NK-92 treated with Interleukin-12 subunit alpha and Interleukin-12 subunit beta, amount 100 ng/mL, for 24 hours (cell line): Measurements from ENCODE around the gene SRGAP1.

Experiments
- DNase-seq: peaks from one replicate; lab custom pipeline; 2025; lab: John Stamatoyannopoulos, UW

SRGAP1 gene

GRCh38 chr12:63909746-63910145 lies 65.2 kb downstream of the SRGAP1 start:
- DNase-seq, result no peak

DNA sequence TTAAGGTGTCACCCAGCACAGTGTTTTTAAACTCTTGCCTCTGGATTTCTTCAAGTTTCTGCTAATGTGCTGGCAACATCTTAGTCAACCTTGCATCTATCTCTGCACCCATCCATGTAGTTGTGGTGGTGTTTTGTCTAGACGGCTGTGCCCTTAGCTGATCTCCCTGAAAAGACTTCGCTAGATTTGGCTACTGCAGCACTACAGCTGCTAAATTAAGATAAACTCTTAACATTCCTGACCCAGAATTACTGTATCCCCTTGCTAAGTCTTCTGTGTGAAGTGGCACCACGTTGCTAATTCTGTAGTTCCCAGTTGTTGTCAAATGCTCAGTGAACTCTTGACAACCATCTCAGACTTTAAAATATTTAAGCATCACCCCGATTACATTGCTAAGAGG lies 66.8 kb downstream of the SRGAP1 start:
- DNase-seq, result no peak

DNA sequence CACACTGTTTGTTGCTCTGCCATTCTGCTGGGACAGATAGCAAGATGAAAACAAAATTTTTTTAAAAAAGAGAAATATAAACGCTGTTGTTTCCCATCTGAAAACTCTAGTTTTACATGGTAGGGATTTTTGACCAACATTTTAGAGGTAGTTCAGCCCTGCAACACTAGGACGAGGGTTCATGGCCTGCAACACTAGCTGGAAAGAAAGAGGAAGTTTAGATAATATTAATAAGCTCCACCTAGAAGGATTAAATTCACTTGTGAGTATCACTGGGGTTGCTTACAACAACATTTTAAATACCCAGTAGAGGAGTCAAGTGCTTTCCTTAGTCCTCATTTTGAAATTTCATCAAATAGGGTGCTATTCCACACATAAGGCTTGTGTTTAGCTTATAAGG lies 68.2 kb downstream of the SRGAP1 start:
- no peak for DNase-seq

GRCh38 chr12:63913929-63914328 lies 69.4 kb downstream of the SRGAP1 start:
- no peak for DNase-seq

DNA sequence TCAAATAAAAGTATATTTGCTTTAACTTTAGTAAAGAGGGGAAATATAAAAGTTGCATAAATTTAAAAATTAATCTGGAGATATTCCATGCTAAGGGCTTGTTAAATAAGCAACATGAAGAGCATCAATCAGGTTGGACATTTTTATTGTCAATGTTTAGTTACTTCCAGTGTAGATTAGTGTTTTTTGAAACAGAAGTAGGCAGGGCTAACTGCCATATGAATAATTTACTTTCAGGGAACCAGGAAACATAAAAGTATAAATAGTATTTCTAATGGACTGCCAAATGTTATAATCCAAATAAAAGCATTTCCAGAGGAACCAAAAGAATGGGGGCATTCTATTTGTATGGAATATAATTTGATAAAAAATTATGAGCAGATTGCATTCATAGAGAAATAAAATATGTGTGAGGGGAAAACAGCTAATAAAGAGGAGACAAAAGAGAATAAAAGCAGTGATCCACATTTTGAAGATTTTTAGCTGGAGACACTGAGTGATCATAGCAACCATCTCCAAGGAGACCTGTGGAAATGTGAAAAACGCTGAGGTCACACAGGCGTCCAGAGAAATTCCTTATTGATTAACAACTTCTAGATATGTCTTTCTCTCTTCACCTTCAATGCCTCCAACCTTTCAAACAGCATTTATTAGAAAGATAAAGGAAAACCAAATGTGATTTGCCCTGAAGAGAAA lies 70.8 kb downstream of the SRGAP1 start:
- no peak for DNase-seq

GRCh38 chr12:63916561-63917476 lies 72.3 kb downstream of the SRGAP1 start:
- DNase-seq, result no peak

GRCh38 chr12:63917477-63917862 lies 73.0 kb downstream of the SRGAP1 start:
- no peak for DNase-seq

- no peak for DNase-seq
Observed at GRCh38 chr12:63917864-63918799, 73.6 kb downstream of the SRGAP1 start.

DNA sequence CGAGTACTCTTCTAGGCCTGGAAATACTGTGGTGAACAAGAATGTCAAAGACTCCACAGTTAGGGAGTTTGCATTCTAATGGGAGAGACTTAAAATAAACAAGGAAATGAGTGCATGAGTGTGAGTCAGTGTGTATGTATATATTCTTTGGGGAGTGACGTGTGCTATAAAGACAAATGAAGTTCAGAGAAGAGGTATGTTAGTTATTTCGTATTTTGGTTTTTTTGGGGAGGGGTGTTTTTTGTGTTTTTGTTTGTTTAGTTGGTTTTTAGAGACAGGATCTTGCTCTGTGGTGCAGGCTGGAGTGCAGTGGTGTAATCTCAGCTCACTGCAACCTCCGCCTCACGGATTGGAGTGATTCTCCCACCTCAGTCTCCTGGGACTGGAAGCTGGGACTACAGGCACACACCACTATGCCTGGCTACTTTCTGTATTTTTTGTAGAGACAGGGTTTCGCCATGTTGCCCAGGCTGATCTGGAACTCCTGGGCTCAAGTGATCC lies 74.3 kb downstream of the SRGAP1 start:
- DNase-seq, result no peak

- DNase-seq, result no peak
Observed at GRCh38 chr12:63919756-63920155, 75.3 kb downstream of the SRGAP1 start.

DNA sequence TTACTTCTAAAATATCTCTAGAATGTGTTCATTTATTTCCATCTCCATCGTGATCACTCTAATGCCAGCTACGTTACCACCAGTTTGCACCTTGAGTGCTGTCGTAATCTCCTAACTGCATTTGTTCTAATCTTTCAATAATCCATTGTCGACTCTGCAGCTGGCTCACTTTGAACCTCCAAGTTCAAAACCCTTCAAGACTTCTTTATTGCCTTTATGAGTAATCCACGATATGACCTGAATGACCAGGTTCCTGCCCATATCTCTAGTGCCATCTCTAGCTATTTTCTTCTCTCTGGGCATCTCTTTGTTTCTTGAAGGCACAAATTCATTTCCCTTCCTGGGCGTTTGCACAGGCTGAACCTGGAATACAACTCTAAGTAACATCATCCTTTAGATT lies 76.7 kb downstream of the SRGAP1 start:
- DNase-seq, result no peak

- no peak for DNase-seq
Observed at GRCh38 chr12:63922474-63922873, 78.0 kb downstream of the SRGAP1 start.

GRCh38 chr12:63924781-63925180 lies 80.3 kb downstream of the SRGAP1 start:
- no peak for DNase-seq

DNA sequence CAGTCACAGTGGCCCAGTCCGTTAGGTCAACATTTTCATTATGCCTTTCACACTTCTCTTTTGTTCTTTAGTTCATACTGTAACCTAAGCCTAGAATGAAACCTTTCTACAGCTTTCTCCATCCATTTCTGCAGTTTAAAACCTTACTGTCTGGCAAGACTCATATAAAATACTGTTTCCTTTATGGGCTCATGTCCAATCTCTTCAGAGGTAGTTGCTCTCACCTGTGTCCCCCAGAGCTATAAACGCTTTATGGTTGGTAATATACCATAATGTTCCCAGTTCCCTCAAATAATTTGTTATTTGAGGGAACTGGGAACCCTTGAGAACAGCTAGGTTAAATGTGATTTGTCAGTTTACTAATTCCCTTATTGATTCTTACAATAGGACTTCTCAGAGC lies 83.0 kb downstream of the SRGAP1 start:
- no peak for DNase-seq

- no peak for DNase-seq
Observed at GRCh38 chr12:63928305-63928704, 83.8 kb downstream of the SRGAP1 start.

- no peak for DNase-seq
Observed at GRCh38 chr12:63929426-63929825, 84.9 kb downstream of the SRGAP1 start.

GRCh38 chr12:63930971-63931370 lies 86.5 kb downstream of the SRGAP1 start:
- DNase-seq, result no peak

- DNase-seq, result no peak
Observed at GRCh38 chr12:63931703-63932102, 87.2 kb downstream of the SRGAP1 start.

GRCh38 chr12:63934936-63935335 lies 90.4 kb downstream of the SRGAP1 start:
- DNase-seq, result no peak

DNA sequence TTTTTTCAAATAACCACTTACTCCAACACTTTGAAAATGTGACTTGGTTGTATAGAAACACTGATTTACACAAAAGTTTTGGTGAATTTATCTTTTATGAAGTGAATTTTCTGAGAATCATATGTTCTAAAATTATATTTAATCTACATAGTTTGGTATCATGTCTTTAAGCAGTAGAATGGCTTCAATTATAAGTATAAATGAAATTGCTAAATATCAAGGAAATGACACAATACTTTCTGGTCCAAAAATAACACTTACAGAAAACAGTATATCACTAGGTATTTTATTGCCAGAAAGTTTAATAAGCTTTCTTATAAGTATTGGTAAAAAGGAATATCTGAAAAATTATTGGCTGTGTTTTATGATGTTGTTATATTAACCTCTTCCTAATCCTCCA lies 90.9 kb downstream of the SRGAP1 start:
- no peak for DNase-seq

GRCh38 chr12:63937378-63938316 lies 93.1 kb downstream of the SRGAP1 start:
- no peak for DNase-seq
